WI38 (cell line): ENCODE results near the gene VWA1.

Experiments
- H3K4me3 ChIP-seq: 2 replicates; pipeline ENCODE4 v1.5.1; 2011; ENCODE audit warnings: low read depth, mild to moderate bottlenecking, control low read depth, low read length
- TF ChIP-seq, protein P1 (sequence below): IDR thresholded peaks from 2 replicates; pipeline ENCODE4 v1.5.1; 2012; ENCODE audit warnings: low read depth, mild to moderate bottlenecking, control low read depth, low read length

VWA1 gene, protein sequence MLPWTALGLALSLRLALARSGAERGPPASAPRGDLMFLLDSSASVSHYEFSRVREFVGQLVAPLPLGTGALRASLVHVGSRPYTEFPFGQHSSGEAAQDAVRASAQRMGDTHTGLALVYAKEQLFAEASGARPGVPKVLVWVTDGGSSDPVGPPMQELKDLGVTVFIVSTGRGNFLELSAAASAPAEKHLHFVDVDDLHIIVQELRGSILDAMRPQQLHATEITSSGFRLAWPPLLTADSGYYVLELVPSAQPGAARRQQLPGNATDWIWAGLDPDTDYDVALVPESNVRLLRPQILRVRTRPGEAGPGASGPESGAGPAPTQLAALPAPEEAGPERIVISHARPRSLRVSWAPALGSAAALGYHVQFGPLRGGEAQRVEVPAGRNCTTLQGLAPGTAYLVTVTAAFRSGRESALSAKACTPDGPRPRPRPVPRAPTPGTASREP

DNA sequence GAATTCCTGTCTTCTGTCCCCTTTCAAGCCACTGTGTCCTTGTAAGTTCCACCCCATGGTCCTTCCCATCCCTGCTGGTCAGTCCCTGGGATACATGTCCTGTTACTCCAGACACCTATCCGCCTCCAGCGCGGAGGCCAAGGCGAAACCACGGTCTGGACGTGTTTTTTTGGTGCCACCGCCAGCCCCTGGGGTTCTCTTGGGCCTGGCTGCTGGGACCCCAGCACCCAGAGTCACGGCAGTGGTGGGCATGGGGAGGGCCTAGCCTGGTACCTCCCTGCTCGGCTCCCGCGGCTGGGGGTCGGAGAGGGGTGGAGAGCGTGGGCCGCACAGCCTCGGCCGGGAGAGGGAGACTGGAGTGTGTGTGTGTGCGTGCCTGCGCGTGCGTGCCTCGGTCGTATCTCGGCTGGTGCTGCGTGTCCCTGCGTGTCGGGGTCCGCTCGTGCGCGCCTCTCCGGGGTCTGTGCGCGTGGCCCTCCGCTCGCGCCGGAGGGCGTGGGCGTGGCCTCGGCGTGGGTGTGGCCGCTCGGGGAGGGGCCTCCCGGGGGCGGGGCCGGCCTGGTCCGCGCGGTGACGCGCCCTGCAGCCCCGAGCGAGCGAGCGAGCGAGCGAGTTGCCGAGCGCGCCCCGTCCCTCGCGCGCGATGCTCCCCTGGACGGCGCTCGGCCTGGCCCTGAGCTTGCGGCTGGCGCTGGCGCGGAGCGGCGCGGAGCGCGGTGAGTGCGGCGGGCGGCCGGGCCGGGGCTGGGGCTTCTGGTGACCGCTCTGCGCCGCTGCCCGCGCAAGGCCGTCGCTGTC, at the start of gene VWA1:
Gene VWA1 (plus strand): TSS at position 585 of the 798 bp plus-strand sequence. CDS start 59 bp downstream, at position 644.
- TF ChIP-seq, protein P1, sequence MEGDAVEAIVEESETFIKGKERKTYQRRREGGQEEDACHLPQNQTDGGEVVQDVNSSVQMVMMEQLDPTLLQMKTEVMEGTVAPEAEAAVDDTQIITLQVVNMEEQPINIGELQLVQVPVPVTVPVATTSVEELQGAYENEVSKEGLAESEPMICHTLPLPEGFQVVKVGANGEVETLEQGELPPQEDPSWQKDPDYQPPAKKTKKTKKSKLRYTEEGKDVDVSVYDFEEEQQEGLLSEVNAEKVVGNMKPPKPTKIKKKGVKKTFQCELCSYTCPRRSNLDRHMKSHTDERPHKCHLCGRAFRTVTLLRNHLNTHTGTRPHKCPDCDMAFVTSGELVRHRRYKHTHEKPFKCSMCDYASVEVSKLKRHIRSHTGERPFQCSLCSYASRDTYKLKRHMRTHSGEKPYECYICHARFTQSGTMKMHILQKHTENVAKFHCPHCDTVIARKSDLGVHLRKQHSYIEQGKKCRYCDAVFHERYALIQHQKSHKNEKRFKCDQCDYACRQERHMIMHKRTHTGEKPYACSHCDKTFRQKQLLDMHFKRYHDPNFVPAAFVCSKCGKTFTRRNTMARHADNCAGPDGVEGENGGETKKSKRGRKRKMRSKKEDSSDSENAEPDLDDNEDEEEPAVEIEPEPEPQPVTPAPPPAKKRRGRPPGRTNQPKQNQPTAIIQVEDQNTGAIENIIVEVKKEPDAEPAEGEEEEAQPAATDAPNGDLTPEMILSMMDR = no peak
- peak within 1 kb of the TSS; percentile 55 for H3K4me3 ChIP-seq

DNA sequence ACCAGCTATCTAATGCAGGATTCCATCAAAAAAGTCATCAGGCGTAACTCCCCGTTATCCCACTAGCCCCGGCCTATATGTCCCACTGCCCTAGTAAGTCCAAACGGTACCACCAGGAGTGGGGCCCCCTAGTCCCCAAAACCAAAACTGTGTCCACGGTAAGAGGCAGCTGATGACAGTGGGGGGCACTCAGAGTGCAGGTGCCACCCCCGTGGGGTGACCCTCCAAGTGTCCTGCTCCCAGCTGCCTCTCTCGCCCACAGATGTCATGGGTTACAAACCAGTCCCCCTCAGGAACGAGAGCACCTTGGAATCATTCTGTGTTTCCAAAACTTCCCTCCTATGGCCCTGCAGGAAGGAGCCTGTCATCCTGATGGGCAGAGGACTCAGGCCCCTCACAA, 49.6 kb upstream of the VWA1 start:
- H3K4me3 ChIP-seq = no peak overlapping the region
- TF ChIP-seq, protein P1 = no peak

DNA sequence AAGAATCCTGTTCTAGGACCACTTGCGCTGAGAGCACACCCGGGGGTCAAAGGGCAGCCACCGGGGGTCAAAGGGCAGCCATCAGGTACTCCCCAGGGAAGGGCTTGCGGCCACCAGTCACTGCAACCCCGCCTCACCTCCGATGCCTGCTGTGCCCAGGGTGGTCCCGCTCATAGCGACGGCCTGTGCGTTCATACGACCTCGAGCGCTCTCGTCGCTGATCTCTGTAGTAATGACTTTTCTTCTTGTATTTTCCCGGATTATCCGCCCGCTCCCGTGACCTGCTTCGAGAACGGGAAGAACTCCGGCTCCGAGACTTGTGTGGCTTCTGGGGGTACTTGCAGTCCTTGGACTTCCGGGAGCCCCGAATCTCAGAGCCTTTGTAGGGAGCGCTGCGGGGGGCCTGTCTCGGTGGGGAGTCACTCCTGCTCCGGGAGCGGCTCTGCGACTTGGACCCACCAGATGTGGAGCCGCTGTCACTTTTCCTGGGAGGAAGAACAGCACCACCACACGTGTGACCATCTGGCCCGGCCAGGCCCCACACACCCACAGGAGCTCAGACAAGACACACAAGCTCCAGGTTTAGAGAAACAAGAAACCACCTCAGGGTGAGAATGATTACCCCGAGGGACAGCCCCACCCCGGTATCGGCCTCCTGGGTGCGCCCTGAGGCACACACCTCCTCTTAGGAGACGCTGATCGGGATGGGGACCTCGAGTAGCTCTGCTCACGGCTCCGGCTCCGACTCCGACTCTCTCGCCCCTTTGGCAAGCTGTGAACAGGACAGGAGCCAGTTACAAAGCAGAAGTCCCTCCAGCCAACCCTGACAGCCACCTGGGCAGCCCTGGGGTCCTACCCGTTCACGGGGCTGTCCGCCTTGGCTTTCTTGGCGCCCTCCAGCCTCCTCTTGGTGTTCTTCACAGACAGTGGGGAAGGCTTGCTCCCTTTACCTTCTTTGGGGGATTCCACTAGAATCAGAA, 48.1 kb upstream of the VWA1 start:
- H3K4me3 ChIP-seq = no peak overlapping the region
- TF ChIP-seq, protein P1 = no peak

DNA sequence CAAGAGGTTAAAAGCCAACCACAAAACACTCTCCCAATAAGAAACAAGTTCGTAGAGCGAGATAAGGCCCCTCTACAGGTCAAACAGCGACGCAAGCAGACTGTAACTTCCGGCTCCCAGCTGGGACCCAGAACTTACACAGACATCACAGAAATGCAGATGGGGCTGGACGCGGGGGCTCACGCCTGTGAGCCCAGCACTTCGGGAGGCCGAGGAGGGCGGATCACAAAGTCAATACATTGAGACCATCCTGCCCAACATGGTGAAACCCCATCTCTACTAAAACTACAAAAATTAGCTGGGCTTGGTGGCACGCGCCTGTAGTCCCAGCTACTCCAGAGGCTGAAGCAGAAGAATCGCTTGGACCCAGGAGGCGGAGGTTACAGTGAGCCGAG, 47.4 kb upstream of the VWA1 start:
- no peak overlapping the region for H3K4me3 ChIP-seq
- TF ChIP-seq, protein P1 = no peak

DNA sequence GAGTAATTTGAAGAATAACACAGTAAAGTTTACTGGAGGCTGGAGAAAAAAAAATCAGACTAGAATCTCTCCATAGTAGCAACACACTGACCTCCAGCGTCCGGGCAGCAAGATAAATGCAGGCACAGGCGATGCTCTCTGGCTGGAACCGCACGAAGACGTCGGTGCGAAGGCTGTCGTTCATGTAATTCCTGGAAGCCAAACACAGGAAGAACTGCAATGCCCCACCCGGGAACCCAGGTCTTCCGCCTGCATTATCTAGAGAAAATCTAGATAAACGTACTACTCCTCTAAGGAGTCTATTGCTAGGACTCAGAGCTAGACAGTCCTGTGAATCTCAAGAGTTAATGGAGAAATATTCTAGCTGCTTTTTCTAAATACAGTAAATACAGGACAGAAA, 44.8 kb upstream of the VWA1 start:
- TF ChIP-seq, protein P1 = no peak
- H3K4me3 ChIP-seq = no peak overlapping the region

DNA sequence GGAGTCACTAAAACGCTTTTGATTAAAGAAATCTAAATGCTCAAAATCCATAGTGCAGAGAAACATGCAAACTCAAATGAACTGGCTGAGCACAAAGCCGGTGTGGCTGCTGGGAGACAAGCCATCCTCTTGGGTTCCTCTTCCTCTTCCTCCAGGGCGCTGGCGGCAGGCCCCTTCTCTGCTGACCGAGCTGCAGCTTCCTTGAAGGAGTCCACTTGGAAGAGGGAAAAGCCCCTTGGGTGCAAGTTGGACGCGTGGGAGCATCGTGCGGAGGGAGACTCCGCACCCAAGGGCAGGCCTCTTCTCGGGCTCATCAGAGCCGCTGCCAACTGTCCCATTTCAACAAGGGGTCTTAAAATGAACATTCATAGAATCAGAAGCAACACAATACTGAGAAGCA, 44.3 kb upstream of the VWA1 start:
- no peak overlapping the region for H3K4me3 ChIP-seq
- TF ChIP-seq, protein P1 = no peak
